COLO668 (cell line): ENCODE measurements around the gene NCLN.
"Not testable (repeated sequence)": the region's sequence is repeated elsewhere in the genome, so short reads cannot be mapped to it uniquely, and the experiment has no call there.

Source experiments
- DNase-seq: peaks from one replicate; lab custom pipeline; 2025; ENCODE audit not compliant: unreplicated experiment; lab: John Stamatoyannopoulos, UW

The NCLN gene

GRCh38 chr19:3185461-3186159, at the start of gene NCLN:
Gene NCLN, plus strand, starts transcription at chr19:3185930. Its CDS starts 101 bp downstream, at chr19:3186031.
- DNase-seq: peak; percentile 91

- no peak for DNase-seq
These were observed 49.6 kb upstream of the NCLN start, which contains the start of gene GNA15 for GRCh38 chr19:3135961-3136683. Gene GNA15, plus strand, starts transcription at chr19:3136033. Its CDS starts 418 bp downstream, at chr19:3136451.

GRCh38 chr19:3136684-3137055, 49.1 kb upstream of the NCLN start:
- no peak for DNase-seq

GRCh38 chr19:3137119-3137518, 48.6 kb upstream of the NCLN start:
- DNase-seq: no peak

GRCh38 chr19:3138268-3138667, 47.5 kb upstream of the NCLN start:
- no peak for DNase-seq

- no peak for DNase-seq
These were observed 45.1 kb upstream of the NCLN start for GRCh38 chr19:3140667-3141038.

- no peak for DNase-seq
These were observed 43.4 kb upstream of the NCLN start for GRCh38 chr19:3142292-3142670.

GRCh38 chr19:3142781-3143337, 42.9 kb upstream of the NCLN start:
- no peak for DNase-seq

- no peak for DNase-seq
These were observed 39.6 kb upstream of the NCLN start for GRCh38 chr19:3145909-3146676.

- no peak for DNase-seq
These were observed 39.0 kb upstream of the NCLN start for GRCh38 chr19:3146677-3147100.

GRCh38 chr19:3148503-3148902, 37.2 kb upstream of the NCLN start:
- no peak for DNase-seq

- DNase-seq: no peak
These were observed 36.6 kb upstream of the NCLN start for GRCh38 chr19:3149089-3149488.

- no peak for DNase-seq
These were observed 35.9 kb upstream of the NCLN start for GRCh38 chr19:3149526-3150505.

- no peak for DNase-seq
These were observed 34.9 kb upstream of the NCLN start for GRCh38 chr19:3150739-3151329.

- no peak for DNase-seq
These were observed 33.9 kb upstream of the NCLN start for GRCh38 chr19:3151563-3152418.

- no peak for DNase-seq
These were observed 33.3 kb upstream of the NCLN start for GRCh38 chr19:3152419-3152780.

GRCh38 chr19:3153286-3154230, 32.2 kb upstream of the NCLN start:
- no peak for DNase-seq

- not testable (repeated sequence) for DNase-seq
These were observed 31.3 kb upstream of the NCLN start for GRCh38 chr19:3154447-3154846.
